Psoas muscle (tissue), 8 donors: ENCODE data around the gene BBIP1. TPM values are rescaled to one million over a fixed set of nuclear protein-coding genes. Genes with fewer than 3 reads are reported as not detected.

ENCODE experiments used
- ATAC-seq, 4 donors: fragments of 200-7000 bp; cut with Tn5 transposase; one replicate each; pipeline ENCODE4 v1.9.1; 2020; ENCODE audit warnings: moderate library complexity in 3 of 4, mild to moderate bottlenecking in 2 of 4
- DNase-seq, 2 donors: peaks; one replicate each; pipeline ENCODE4 v3.0.0-alpha.2; 2020
- H3K27ac ChIP-seq: fragments of 200-600 bp; one replicate; pipeline ENCODE4 v1.8.0; 2022
- H3K27me3 ChIP-seq, 3 donors: fragments of 200-600 bp in 1 of 3; one replicate each; pipeline versions ENCODE4 v1.6.1 to v1.8.0; 2013 to 2022; ENCODE audit warnings: low read length in 2 of 3, mild to moderate bottlenecking in 2 of 3, moderate library complexity in 1 of 3; ENCODE audit not compliant: insufficient read depth in 3 of 3
- H3K36me3 ChIP-seq, 2 donors: fragments of 200-600 bp in 1 of 2; one replicate each; pipeline versions ENCODE4 v1.6.1 to v1.8.0; 2013 to 2022; ENCODE audit warnings: low read depth in 1 of 2, mild to moderate bottlenecking in 1 of 2, moderate library complexity in 1 of 2; ENCODE audit not compliant: insufficient read depth in 1 of 2
- H3K4me1 ChIP-seq: fragments of 200-600 bp; one replicate; pipeline ENCODE4 v1.8.0; 2022
- H3K4me3 ChIP-seq: fragments of 200-600 bp; one replicate; pipeline ENCODE4 v1.8.0; 2022; ENCODE audit warnings: mild to moderate bottlenecking
- H3K9me3 ChIP-seq: fragments of 200-600 bp; one replicate; pipeline ENCODE4 v1.8.0; 2022
- CTCF ChIP-seq: fragments of 200-600 bp; IDR thresholded peaks from one replicate; pipeline ENCODE4 v1.8.0; 2022; ENCODE audit warnings: antibody characterized with exemption
- WGBS, 3 donors: extraction: QIAGEN DNeasy Blood & Tissue Kit; methylation state at CpG; one replicate each; pipeline versions ENCODE4 v1.1.6 to v1.1.7; 2013; 5-methylcytosine and 5-hydroxymethylcytosine counted together
- intact Hi-C, 2 donors: fragments of 100-400 bp; cut with DNase I; formaldehyde crosslinking; loops; one replicate each; pipeline versions ENCODE4 v1.11.0 to v1.14.2; 2022
- polyA plus RNA-seq, 3 donors: library from polyadenylated mRNA; stranded (reverse); fragments of 200-250 nt; gene quantifications; one replicate each; pipeline ENCODE4 v1.2.3, GENCODE V29; 2013
- total RNA-seq, 4 donors: library from RNA; stranded (reverse); fragmentation: NEBNext Ultra II Directional in 2 of 4; extraction: Animal tissue kit (Norgen Biotek cat#: 25700) in 2 of 4; gene quantifications; one replicate each; pipeline versions ENCODE4 v1.2.1 to v1.2.4, GENCODE V29; 2021 to 2023
- donor health status: healthy with polysubstance abuse.
- donor health status: DM: no; HTN: no; CAD: no; lungs with moderate emphysema.
- donor health status: Bipolar disorder and iron deficiency.
- donor health status: healthy.
- donor health status: DM: yes; HTN: yes; CAD: no.
- donor health status: DM: no; HTN: no; CAD: no.
- donor health status: DM: no; HTN: no; CAD: no.
- donor health status: DM: yes; HTN: yes; CAD: no.

The BBIP1 gene
- total and polyA plus RNA-seq, 7 donors: 14.8 to 30.2 (median 16.5) TPM

DNA sequence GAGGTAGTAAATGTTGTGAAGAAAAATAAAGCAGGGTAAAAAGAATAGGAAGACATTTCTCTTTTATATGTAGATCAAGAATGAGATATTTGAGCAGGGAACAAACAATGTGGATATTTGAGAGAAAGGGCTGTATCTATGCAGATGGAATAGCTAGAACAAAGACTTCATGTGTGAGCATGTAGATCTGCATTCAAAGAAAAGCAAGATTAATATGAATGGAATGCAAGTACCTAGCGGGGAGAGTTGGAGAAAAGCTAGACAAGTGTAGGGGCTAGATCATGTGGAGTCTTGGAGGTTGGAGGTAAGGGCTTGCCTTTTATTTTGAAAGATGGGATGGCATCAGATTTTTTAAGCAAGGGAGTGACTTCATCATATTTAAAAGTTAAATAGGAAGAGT lies 27.5 kb upstream of the BBIP1 start:
- ATAC-seq (no peak), DNase-seq (no peak)
- Histone ChIP-seq H3K4me1 (peaks cover 3% of the 10 kb centered on the region), H3K4me3 (no peak overlapping the region), H3K27me3 (no peaks in the 10 kb centered on the region), H3K36me3 (peaks cover 0 to 10% of the 10 kb centered on the region in 2 donors), H3K27ac (no peak overlapping the region), H3K9me3 (no peaks in the 10 kb centered on the region)
- WGBS, 3 donors: 91 to 97% (median 94%) methylated on average over 1 of the region's 1 CpG
- no peak for TF ChIP-seq CTCF
- intact Hi-C loops: no loop called here

DNA sequence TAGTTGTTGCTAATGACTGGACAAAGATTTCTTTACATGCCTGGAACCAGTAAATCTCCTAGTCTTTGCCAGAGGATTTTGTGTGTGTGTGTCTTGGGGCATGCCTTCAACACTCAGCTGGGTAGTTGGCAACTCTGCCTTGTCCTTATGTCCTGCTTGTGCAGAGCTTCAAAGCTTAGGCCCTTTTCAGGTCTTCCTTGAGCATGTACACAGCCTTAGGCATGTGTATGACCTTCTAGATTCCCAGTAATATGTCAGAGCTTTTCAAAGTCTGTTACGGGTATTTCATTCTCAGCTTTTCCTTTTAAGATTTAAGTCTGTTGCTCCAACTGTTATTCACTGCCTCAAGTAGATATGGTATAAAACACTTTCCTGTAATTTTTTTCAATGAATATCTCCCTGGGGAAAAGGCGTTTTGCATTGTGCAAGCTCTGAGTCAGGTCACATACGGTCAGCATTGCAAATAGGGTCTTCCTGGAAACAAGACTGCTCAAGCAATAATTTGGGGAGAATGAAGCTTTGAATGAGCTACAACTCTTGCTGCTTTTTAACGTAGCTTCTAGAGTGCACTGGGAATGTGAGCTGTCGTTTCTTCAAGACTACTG lies 25.9 kb upstream of the BBIP1 start:
- WGBS, 3 donors: 63 to 64% (median 63%) methylated on average over 5 of the region's 5 CpGs
- ATAC-seq (peak in 3 of 4 donors; percentile 53 to 61 (median 54)), DNase-seq (no peak)
- no peak overlapping the region for H3K4me3 ChIP-seq
- peaks cover 3% of the 10 kb centered on the region for H3K4me1 ChIP-seq
- no peak for TF ChIP-seq CTCF
- no peaks in the 10 kb centered on the region for H3K9me3 ChIP-seq
- H3K27ac ChIP-seq: no peak overlapping the region
- no peaks in the 10 kb centered on the region for H3K27me3 ChIP-seq
- peaks cover 0 to 12% of the 10 kb centered on the region in 2 donors for H3K36me3 ChIP-seq
- intact Hi-C loops: no loop called here

GRCh38 chr10:110939419-110939818 lies 20.4 kb upstream of the BBIP1 start:
- no peaks in the 10 kb centered on the region for H3K27me3 ChIP-seq
- WGBS, 3 donors: 97% methylated on average over 4 of the region's 4 CpGs
- no peak for ATAC-seq
- no peak for TF ChIP-seq CTCF
- no peak for DNase-seq
- H3K36me3 ChIP-seq: peaks cover 0 to 8% of the 10 kb centered on the region in 2 donors
- no peaks in the 10 kb centered on the region for H3K4me1 ChIP-seq
- intact Hi-C loops: loop anchor here in 1 of 2 donors (10.0 kb wide), 1 partner anchor 45 kb away; no protein-coding TSS in a partner anchor
- H3K27ac ChIP-seq: no peak overlapping the region
- no peak overlapping the region for H3K4me3 ChIP-seq
- no peaks in the 10 kb centered on the region for H3K9me3 ChIP-seq

GRCh38 chr10:110936757-110937156 lies 17.8 kb upstream of the BBIP1 start:
- peak in 1 of 2 donors; percentile 25 for DNase-seq
- H3K27ac ChIP-seq: no peak overlapping the region
- peaks cover 0 to 3% of the 10 kb centered on the region in 2 donors for H3K36me3 ChIP-seq
- H3K4me3 ChIP-seq: no peak overlapping the region
- TF ChIP-seq CTCF: no peak
- 97 to 99% (median 98%) methylated on average over 18 of the region's 18 CpGs for WGBS, 3 donors
- no peaks in the 10 kb centered on the region for H3K4me1 ChIP-seq
- H3K27me3 ChIP-seq: no peaks in the 10 kb centered on the region
- no peaks in the 10 kb centered on the region for H3K9me3 ChIP-seq
- intact Hi-C loops: loop anchor here in 1 of 2 donors (10.0 kb wide), 1 partner anchor 48 kb away; no protein-coding TSS in a partner anchor
- no peak for ATAC-seq
